HepG2 (cell line): ENCODE measurements around the gene RGS11. TPM values are rescaled to one million over a fixed set of nuclear protein-coding genes. Genes with fewer than 3 reads are reported as not detected.
A peak's percentile ranks its signal among the peaks of the same experiment; 100 is the strongest.

Experiments used
- ATAC-seq: fragments of 200-7000 bp; cut with Tn5 transposase; 3 replicates; pipeline ENCODE4 v1.9.1; 2020; ENCODE audit warnings: mild to moderate bottlenecking, moderate library complexity
- BruUV-seq: library from RNA; stranded (reverse); fragments of 400-500 nt; replicated peaks from 2 replicates; lab custom pipeline; 2021; lab: Mats Ljungman, UMichigan
- CTCF ChIA-PET: fragments of 300-600 bp; formaldehyde crosslinking; extraction: SDS; loops from one replicate; lab custom pipeline; 2021; ENCODE audit warnings: low total read pairs, inconsistent platforms, low intra/inter-chr PET ratio; lab: Yijun Ruan, JAX
- POLR2A ChIA-PET: fragments of 350-600 bp; sonication (Branson Sonifier 250); formaldehyde crosslinking; loops from one replicate; lab custom pipeline; 2020; ENCODE audit warnings: antibody characterized with exemption, inconsistent platforms; lab: Yijun Ruan, JAX
- DNase-seq: peaks from one replicate; pipeline ENCODE4 v3.0.0-alpha.2; 2015; ENCODE audit warnings: low spot score
- FAIRE-seq: peaks from 3 replicates; lab custom pipeline; 2011; peaks lifted over from hg19 to GRCh38; lab: Jason Lieb, UNC
- H2AFZ ChIP-seq: one replicate; pipeline ENCODE4 v1.6.1; 2011; ENCODE audit warnings: low read length, inconsistent platforms
- H3K27ac ChIP-seq: fragments of 300-600 bp; 3 replicates; pipeline ENCODE4 v1.8.0; 2011; ENCODE audit warnings: mixed run types, mild to moderate bottlenecking, mixed read lengths, low read length, inconsistent platforms; ENCODE audit not compliant: insufficient read depth; ENCODE audit errors: extremely low read length
- H3K27me3 ChIP-seq, 2 experiments: fragments of 200-600 bp in 1 of 2; 2 replicates in 1 of 2; 3 replicates in 1 of 2; pipeline versions ENCODE4 v1.6.0 to v1.8.0; 2011; ENCODE audit warnings: low read length in 2 of 2, mild to moderate bottlenecking in 2 of 2, moderate library complexity in 2 of 2, inconsistent platforms in 1 of 2; ENCODE audit not compliant: insufficient read depth in 2 of 2, control insufficient read depth in 1 of 2
- H3K36me3 ChIP-seq, 2 experiments: fragments of 200-600 bp in 1 of 2; replicated peaks in 1 of 2; 2 replicates in 1 of 2; 3 replicates in 1 of 2; pipeline versions ENCODE4 v1.5.1 to v1.8.0; 2011; ENCODE audit warnings: low read length in 2 of 2, inconsistent platforms in 1 of 2; ENCODE audit not compliant: insufficient read depth in 2 of 2, control insufficient read depth in 1 of 2
- H3K4me1 ChIP-seq: 2 replicates; pipeline ENCODE4 v1.5.1; 2012; ENCODE audit warnings: low read length, inconsistent platforms; ENCODE audit not compliant: insufficient read depth
- H3K4me2 ChIP-seq: 2 replicates; pipeline ENCODE4 v1.6.0; 2011; ENCODE audit warnings: low read depth, low read length, inconsistent platforms
- H3K4me3 ChIP-seq, 3 experiments: fragments of 200-600 bp in 1 of 3; sonication (generic), shearing (Covaris generic) in 1 of 3; replicated peaks in 1 of 3; 2 replicates each; pipeline ENCODE4 v1.5.1; 2011 to 2016; ENCODE audit warnings: low read length in 3 of 3, inconsistent platforms in 2 of 3, low read depth in 2 of 3, mild to moderate bottlenecking in 2 of 3, control low read depth in 1 of 3, mixed read lengths in 1 of 3; ENCODE audit not compliant: insufficient read depth in 1 of 3
- H3K79me2 ChIP-seq: one replicate; pipeline ENCODE4 v1.6.1; 2011; ENCODE audit warnings: low read length, inconsistent platforms; ENCODE audit not compliant: insufficient read depth
- H3K9ac ChIP-seq: 2 replicates; pipeline ENCODE4 v1.6.0; 2011; ENCODE audit warnings: mild to moderate bottlenecking, low read depth, low read length, inconsistent platforms; ENCODE audit not compliant: insufficient read depth
- H3K9me3 ChIP-seq: 2 replicates; pipeline ENCODE4 v1.5.1; 2012; ENCODE audit warnings: mild to moderate bottlenecking, low read length
- H4K20me1 ChIP-seq: 2 replicates; pipeline ENCODE4 v1.6.0; 2011; ENCODE audit warnings: inconsistent platforms, mild to moderate bottlenecking, low read length, moderate library complexity; ENCODE audit not compliant: insufficient read depth
- DMAP1 ChIP-seq: IDR thresholded peaks from 2 replicates; pipeline ENCODE4 v1.6.1; 2016
- EP300 ChIP-seq, 3 experiments: sonication (generic) in 1 of 3; formaldehyde crosslinking in 1 of 3; IDR thresholded peaks; 2 replicates each; pipeline versions ENCODE4 v1.5.1 to v1.6.1; 2011 to 2020; ENCODE audit warnings: low read depth in 2 of 3, low read length in 2 of 3, borderline replicate concordance in 1 of 3, improper control_type of control experiment in 1 of 3, mild to moderate bottlenecking in 1 of 3, missing genetic modification reagents in 1 of 3, moderate library complexity in 1 of 3
- FLYWCH1 ChIP-seq: sonication (generic); formaldehyde crosslinking; IDR thresholded peaks from 2 replicates; pipeline ENCODE4 v1.8.1; 2023; ENCODE audit warnings: mild to moderate bottlenecking, missing genetic modification reagents
- HDAC6 ChIP-seq: fragments of 200-600 bp; sonication (generic); IDR thresholded peaks from 2 replicates; pipeline ENCODE4 v1.7.0; 2017; ENCODE audit warnings: mild to moderate bottlenecking, antibody characterized with exemption, low read length, low read depth
- KDM1A ChIP-seq: IDR thresholded peaks from 2 replicates; pipeline ENCODE4 v1.6.1; 2016; ENCODE audit warnings: missing compliant biosample characterization
- ZEB1 ChIP-seq: IDR thresholded peaks from 2 replicates; pipeline ENCODE4 v1.6.1; 2012; ENCODE audit warnings: mild to moderate bottlenecking, low read depth, inconsistent platforms; ENCODE audit not compliant: insufficient replicate concordance
- ZFP36L2 ChIP-seq: sonication (generic); formaldehyde crosslinking; IDR thresholded peaks from 2 replicates; pipeline ENCODE4 v1.4.0; 2020; ENCODE audit warnings: missing genetic modification reagents
- ZNF558 ChIP-seq: sonication (generic); formaldehyde crosslinking; IDR thresholded peaks from 2 replicates; pipeline ENCODE4 v1.9.0; 2022; ENCODE audit warnings: mild to moderate bottlenecking, missing genetic modification reagents, borderline replicate concordance
- ZNF709 ChIP-seq: sonication (generic); formaldehyde crosslinking; IDR thresholded peaks from 2 replicates; pipeline ENCODE4 v1.5.0; 2020; ENCODE audit warnings: mild to moderate bottlenecking, missing genetic modification reagents
- ZNF775 ChIP-seq: sonication (generic); formaldehyde crosslinking; IDR thresholded peaks from 2 replicates; pipeline ENCODE4 v1.4.0; 2020; ENCODE audit warnings: missing genetic modification reagents, mild to moderate bottlenecking, moderate library complexity, borderline replicate concordance
- ZNF879 ChIP-seq: sonication (generic); formaldehyde crosslinking; IDR thresholded peaks from 2 replicates; pipeline ENCODE4 v1.8.1; 2023; ENCODE audit warnings: missing genetic modification reagents
- WGBS: methylation state at CpG from one replicate; pipeline ENCODE4 v1.1.6; 2017; ENCODE audit warnings: low lambda C conversion rate; 5-methylcytosine and 5-hydroxymethylcytosine counted together
- in situ Hi-C: cut with HindIII; loops from 2 replicates; pipeline ENCODE4 v1.10.0; 2017; ENCODE audit warnings: low pct_unique_long_range_greater_than_20kb; ENCODE audit not compliant: extremely low pct_ligation_motif_present
- intact Hi-C: fragments of 100-400 bp; cut with micrococcal nuclease; formaldehyde crosslinking; loops from one replicate; pipeline ENCODE4 v1.10.0; 2022; ENCODE audit not compliant: unreplicated experiment
- polyA plus RNA-seq, 8 experiments: library from polyadenylated mRNA; depleted of rRNA in 3 of 8; stranded (reverse) in 7 of 8; unstranded in 1 of 8; fragments of >200 nt; fragmentation: Illumina TruSeq in 4 of 8; extraction: Trizol in 4 of 8; gene quantifications; 2 replicates each; pipeline versions ENCODE4 v1.2.1 to v1.2.3, GENCODE V29; 2011 to 2016; ENCODE audit warnings: low read depth in 4 of 8, missing spikeins in 1 of 8, mixed read lengths in 1 of 8; ENCODE audit not compliant: insufficient read depth in 1 of 8
- total RNA-seq, 5 experiments: library from RNA; depleted of rRNA; stranded (reverse); fragments of >200 nt; fragmentation: Illumina TruSeq; extraction: Trizol; gene quantifications; 2 replicates each; pipeline ENCODE4 v1.2.3, GENCODE V29; 2016; ENCODE audit warnings: low read depth in 1 of 5
- TF ChIP-seq, protein P1 (sequence below): sonication (generic); formaldehyde crosslinking; conservative IDR thresholded peaks from 2 replicates; pipeline ENCODE4 v1.8.0; 2022; ENCODE audit warnings: mild to moderate bottlenecking, moderate library complexity, missing genetic modification reagents
- TF ChIP-seq, protein P2 (sequence below): sonication (generic); formaldehyde crosslinking; IDR thresholded peaks from 2 replicates; pipeline ENCODE4 v1.4.0; 2020; ENCODE audit warnings: mild to moderate bottlenecking, missing genetic modification reagents

Gene RGS11
- total and polyA plus RNA-seq, 2 of the 13 experiments (the other 11 are each of a cell fraction or from before 2014, with no cell fraction given) = 0.11 TPM; not detected in 1

GRCh38 chr16:281660-282255, 6.0 kb upstream of the RGS11 start:
- FAIRE-seq (no peak), DNase-seq (no peak), ATAC-seq (peak; percentile 19)
- H4K20me1 ChIP-seq = no peaks in the 10 kb centered on the region
- H3K4me2 ChIP-seq = peak overlapping the region; percentile 36
- H3K79me2 ChIP-seq = no peaks in the 10 kb centered on the region
- peak overlapping the region in 1 of 3 experiments; percentile 65; a peak in 1 of 6 replicates for H3K4me3 ChIP-seq
- peaks cover 7 to 42% of the 10 kb centered on the region in 2 experiments; a peak in 4 of 5 replicates for H3K27me3 ChIP-seq
- no peak overlapping the region for H2AFZ ChIP-seq
- no peak overlapping the region for H3K27ac ChIP-seq
- H3K9me3 ChIP-seq = no peaks in the 10 kb centered on the region
- peaks cover 0 to 5% of the 10 kb centered on the region in 2 experiments; a peak in 2 of 5 replicates for H3K36me3 ChIP-seq
- WGBS = 0% methylated on average over 4 of the region's 25 CpGs
- H3K4me1 ChIP-seq = peaks cover 6% of the 10 kb centered on the region; the same call in 1 of the 2 replicates
- CTCF ChIA-PET = no interaction called here
- POLR2A ChIA-PET = no interaction called here
- in situ Hi-C loops = no loop called here
- H3K9ac ChIP-seq = no peak overlapping the region
- intact Hi-C loops = no loop called here
- BruUV-seq = no TSS peak
- TF ChIP-seq ZFP36L2 (no peak), ZNF879 (CRISPR knock-in tag) (no peak), EP300 (IDR thresholded peaks at IDR 0.05; ENCODE audit: low read depth in 2 of 2, low read length in 2 of 2) (no peak), EP300 (CRISPR knock-in tag; IDR thresholded peaks at IDR 0.05; ENCODE audit: borderline replicate concordance) (no peak), FLYWCH1 (CRISPR knock-in tag) (no peak), HDAC6 (no peak), ZNF775 (no peak), DMAP1 (no peak), ZNF558 (CRISPR knock-in tag) (no peak), ZEB1 (no peak), ZNF709 (CRISPR knock-in tag) (no peak), KDM1A (CRISPR knock-in tag) (no peak)
- TF ChIP-seq, protein P1, sequence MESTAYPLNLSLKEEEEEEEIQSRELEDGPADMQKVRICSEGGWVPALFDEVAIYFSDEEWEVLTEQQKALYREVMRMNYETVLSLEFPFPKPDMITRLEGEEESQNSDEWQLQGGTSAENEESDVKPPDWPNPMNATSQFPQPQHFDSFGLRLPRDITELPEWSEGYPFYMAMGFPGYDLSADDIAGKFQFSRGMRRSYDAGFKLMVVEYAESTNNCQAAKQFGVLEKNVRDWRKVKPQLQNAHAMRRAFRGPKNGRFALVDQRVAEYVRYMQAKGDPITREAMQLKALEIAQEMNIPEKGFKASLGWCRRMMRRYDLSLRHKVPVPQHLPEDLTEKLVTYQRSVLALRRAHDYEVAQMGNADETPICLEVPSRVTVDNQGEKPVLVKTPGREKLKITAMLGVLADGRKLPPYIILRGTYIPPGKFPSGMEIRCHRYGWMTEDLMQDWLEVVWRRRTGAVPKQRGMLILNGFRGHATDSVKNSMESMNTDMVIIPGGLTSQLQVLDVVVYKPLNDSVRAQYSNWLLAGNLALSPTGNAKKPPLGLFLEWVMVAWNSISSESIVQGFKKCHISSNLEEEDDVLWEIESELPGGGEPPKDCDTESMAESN (CRISPR knock-in tag) = no peak
- TF ChIP-seq, protein P2, sequence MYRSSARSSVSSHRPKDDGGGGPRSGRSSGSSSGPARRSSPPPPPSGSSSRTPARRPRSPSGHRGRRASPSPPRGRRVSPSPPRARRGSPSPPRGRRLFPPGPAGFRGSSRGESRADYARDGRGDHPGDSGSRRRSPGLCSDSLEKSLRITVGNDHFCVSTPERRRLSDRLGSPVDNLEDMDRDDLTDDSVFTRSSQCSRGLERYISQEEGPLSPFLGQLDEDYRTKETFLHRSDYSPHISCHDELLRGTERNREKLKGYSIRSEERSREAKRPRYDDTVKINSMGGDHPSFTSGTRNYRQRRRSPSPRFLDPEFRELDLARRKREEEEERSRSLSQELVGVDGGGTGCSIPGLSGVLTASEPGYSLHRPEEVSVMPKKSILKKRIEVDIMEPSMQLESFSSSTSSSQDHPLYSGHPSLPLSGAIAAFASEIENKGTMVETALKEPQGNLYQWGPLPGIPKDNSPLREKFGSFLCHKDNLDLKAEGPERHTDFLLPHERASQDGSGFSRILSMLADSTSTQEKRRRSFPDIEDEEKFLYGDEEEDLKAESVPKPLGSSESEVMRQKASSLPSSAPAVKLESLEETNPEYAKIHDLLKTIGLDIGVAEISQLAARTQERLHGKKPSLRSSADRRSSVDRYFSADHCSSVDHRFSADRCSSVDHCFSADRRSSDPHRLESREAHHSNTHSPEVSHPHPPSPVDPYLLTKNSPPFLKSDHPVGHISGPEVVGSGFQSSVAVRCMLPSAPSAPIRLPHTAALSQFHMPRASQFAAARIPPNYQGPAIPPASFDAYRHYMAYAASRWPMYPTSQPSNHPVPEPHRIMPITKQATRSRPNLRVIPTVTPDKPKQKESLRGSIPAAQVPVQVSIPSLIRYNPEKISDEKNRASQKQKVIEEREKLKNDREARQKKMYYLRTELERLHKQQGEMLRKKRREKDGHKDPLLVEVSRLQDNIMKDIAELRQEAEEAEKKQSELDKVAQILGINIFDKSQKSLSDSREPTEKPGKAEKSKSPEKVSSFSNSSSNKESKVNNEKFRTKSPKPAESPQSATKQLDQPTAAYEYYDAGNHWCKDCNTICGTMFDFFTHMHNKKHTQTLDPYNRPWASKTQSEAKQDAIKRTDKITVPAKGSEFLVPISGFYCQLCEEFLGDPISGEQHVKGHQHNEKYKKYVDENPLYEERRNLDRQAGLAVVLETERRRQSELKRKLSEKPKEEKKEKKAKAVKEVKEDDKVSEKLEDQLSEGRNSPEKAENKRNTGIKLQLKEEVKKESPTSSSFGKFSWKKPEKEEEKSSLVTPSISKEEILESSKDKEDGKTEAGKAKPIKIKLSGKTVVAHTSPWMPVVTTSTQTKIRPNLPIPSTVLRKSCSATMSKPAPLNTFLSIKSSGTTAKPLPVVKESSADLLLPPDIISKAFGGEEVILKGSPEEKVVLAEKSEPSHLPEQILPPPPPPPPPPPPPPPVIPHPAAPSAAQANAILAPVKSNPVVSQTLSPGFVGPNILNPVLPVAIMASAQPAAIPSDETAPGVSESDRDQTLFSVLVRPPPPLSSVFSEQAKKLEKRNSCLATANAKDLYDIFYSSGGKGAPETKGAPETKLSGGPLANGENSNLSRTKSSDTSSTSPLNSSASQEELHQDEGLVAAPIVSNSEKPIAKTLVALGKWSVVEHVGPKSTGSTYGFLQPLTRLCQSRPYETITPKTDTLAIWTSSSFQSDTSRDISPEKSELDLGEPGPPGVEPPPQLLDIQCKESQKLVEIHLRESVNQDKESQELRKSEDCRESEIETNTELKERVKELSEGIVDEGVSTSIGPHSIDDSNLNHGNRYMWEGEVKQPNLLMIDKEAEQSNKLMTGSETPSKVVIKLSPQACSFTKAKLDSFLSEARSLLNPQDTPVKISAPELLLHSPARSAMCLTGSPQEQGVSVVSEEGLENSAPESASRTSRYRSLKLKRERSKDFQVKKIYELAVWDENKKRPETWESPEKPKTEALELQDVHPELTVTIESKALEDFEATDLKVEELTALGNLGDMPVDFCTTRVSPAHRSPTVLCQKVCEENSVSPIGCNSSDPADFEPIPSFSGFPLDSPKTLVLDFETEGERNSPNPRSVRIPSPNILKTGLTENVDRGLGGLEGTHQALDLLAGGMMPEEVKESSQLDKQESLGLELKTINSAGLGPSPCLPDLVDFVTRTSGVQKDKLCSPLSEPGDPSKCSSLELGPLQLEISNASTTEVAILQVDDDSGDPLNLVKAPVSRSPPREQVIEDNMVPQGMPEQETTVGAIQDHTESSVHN (CRISPR knock-in tag) = no peak
